NCI-H82 (cell line): ENCODE data around the gene PDHA1.
A peak's percentile ranks its signal among the peaks of the same experiment; 100 is the strongest.

Experiments used
- DNase-seq: peaks from one replicate; lab custom pipeline; 2025; lab: John Stamatoyannopoulos, UW

Gene PDHA1

GRCh38 chrX:19343535-19344408, at the start of gene PDHA1:
PDHA1 (plus strand) TSS chrX:19343927; CDS start chrX:19344038, 111 bp downstream.
- peak; percentile 98 for DNase-seq

- DNase-seq = no peak
Measured at GRCh38 chrX:19303256-19303880, 40.4 kb upstream of the PDHA1 start.

- DNase-seq = no peak
Measured at GRCh38 chrX:19326567-19326966, 17.2 kb upstream of the PDHA1 start.

GRCh38 chrX:19331831-19332230, 11.9 kb upstream of the PDHA1 start:
- DNase-seq = no peak

GRCh38 chrX:19332983-19333382, 10.7 kb upstream of the PDHA1 start:
- no peak for DNase-seq

GRCh38 chrX:19334945-19335626, 8.6 kb upstream of the PDHA1 start:
- DNase-seq = peak; percentile 86

GRCh38 chrX:19342331-19342906, 1.3 kb upstream of the PDHA1 start:
- peak; percentile 62 for DNase-seq

- peak; percentile 67 for DNase-seq
Measured at GRCh38 chrX:19343085-19343534, 617 bp upstream of the PDHA1 start.

- DNase-seq = peak; percentile 44
Measured at GRCh38 chrX:19344661-19345060, 934 bp downstream of the PDHA1 start.

GRCh38 chrX:19347916-19348315, 4.2 kb downstream of the PDHA1 start:
- DNase-seq = no peak

- no peak for DNase-seq
Measured at GRCh38 chrX:19349264-19349663, 5.5 kb downstream of the PDHA1 start.

- DNase-seq = no peak
Measured at GRCh38 chrX:19350941-19351384, 7.2 kb downstream of the PDHA1 start.

GRCh38 chrX:19354625-19355024, 10.9 kb downstream of the PDHA1 start:
- no peak for DNase-seq

GRCh38 chrX:19358521-19358920, 14.8 kb downstream of the PDHA1 start:
- no peak for DNase-seq

- DNase-seq = no peak
Measured at GRCh38 chrX:19360903-19361302, 17.2 kb downstream of the PDHA1 start.

GRCh38 chrX:19361701-19362100, 18.0 kb downstream of the PDHA1 start:
- DNase-seq = no peak

- DNase-seq = no peak
Measured at GRCh38 chrX:19368576-19368975, 24.8 kb downstream of the PDHA1 start.

GRCh38 chrX:19370061-19370460, 26.3 kb downstream of the PDHA1 start:
- no peak for DNase-seq

GRCh38 chrX:19372170-19372546, 28.4 kb downstream of the PDHA1 start:
- DNase-seq = peak; percentile 91

- DNase-seq = peak; percentile 75
Measured at GRCh38 chrX:19372547-19373331, 29.0 kb downstream of the PDHA1 start.

GRCh38 chrX:19373351-19373891, 29.7 kb downstream of the PDHA1 start:
- DNase-seq = no peak
